Fibroblast of skin of abdomen (primary cell): ENCODE data around the gene OR4D1. TPM values are rescaled to one million over a fixed set of nuclear protein-coding genes. Genes with fewer than 3 reads are reported as not detected.
A peak's percentile ranks its signal among the peaks of the same experiment; 100 is the strongest.
"Not testable (repeated sequence)": the region's sequence is repeated elsewhere in the genome, so short reads cannot be mapped to it uniquely, and the experiment has no call there.

Experiments used
- DNase-seq: peaks from one replicate; pipeline ENCODE4 v3.0.0-alpha.2; 2013
- polyA plus RNA-seq, 2 experiments: library from polyadenylated mRNA; unstranded; fragments of 120-200 nt; gene quantifications; one replicate each; pipeline ENCODE4 v1.2.1, GENCODE V29; 2013; ENCODE audit not compliant: insufficient read length in 2 of 2

The OR4D1 gene
- polyA plus RNA-seq (2013, experiment 1 of 2; ENCODE audit: insufficient read length): not detected
- polyA plus RNA-seq (2013, experiment 2 of 2; ENCODE audit: insufficient read length): 0.02 TPM

DNA sequence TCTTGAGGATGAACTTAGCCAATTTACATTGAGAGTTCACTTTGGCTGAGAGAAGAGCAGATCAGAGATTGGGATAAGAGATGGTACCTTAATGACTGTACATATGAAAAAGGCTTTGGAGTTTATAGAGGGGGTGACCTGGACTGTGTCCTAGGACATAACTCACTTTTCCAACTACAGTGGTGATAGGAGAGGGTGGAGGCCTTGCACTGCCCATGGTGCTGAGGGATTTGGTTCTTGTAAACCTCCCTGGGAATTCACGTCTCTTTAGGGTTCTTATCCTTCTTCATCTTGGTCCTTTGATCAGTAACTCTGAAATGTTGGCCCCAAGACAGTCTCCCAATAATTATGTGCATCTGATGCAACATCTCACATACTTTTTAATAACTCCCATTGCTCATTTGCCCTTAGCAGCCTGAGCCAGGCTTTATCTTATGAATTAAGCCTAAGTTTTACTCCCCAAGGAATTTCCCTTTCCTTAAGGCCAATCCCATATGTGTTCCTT, at the start of gene OR4D1:
OR4D1 (plus strand) TSS at position 455 of the 505 bp plus-strand sequence. CDS start 6,770 bp downstream, outside the sequence.
- no peak for DNase-seq

DNA sequence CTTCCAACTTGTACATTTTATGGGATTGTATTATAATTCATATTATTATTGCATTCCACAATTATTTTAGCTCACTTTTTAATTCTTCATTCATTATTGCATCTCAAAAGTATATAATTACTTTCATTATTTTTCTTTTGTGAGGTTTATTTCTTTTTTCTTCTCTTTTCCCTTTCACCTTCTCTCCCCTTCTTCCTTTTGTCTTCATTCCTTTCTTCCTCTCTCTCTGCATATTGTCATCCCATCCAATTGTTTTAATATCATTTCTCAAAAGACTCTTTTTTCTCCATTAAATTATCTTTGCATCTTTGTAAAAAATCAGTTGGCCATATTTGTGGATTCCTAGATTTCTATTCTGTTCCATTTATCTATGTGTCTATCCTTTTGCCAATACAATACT, 47.7 kb upstream of the OR4D1 start:
- no peak for DNase-seq

DNA sequence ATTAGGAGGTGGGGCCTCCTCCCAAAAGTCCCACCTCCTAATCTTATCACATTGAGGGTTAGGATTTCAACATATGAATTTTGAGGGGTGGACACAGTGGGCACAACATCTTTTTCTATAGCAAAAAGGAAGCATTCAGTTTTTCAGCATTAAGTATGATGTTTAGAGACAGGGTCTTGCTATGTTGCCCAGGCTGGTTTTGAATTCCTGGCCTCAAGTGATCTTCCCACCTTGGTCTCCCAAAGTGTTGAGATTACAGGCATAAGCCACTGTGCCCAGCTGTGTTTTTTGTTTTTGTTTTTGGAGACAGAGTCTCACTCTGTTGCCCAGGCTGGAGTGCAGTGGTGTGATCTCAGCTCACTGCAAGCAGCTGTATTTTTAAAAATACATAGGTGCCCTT, 46.3 kb upstream of the OR4D1 start:
- DNase-seq: not testable (repeated sequence)

DNA sequence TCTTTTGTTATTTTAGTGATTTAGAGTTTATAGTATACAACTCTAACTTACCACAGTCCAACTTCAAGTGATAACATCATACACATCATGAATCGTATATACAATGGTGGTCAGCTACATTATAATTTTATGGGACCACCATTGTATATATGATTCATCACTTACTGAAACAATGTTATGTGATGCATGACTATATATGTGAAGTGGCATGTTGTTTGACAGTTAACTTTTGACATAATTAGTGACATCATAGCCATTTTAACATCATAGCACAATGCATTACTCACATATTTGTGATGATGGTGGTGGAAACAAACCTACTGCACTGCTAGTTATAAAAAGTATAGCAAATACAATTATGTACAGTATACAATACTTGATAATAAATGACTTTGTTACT, 43.1 kb upstream of the OR4D1 start:
- no peak for DNase-seq

DNA sequence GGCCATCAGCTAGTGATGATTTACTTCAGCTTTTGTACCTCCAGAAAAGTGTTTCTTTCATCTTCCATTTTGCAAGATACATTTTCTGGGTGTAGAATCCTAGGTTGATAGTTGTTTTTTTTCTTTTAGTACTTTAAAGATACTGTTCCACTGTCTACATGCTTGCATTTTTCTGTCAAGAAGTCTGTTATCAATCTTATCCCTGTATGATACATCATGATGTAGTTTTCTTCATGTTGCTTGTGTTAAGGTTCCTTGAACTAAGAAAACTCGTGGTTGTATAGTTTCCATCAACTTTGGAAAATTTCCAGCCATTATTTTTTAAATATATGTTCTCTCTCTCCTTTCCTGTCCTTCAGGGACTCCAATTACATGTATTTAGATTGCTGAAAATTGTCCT, 40.9 kb upstream of the OR4D1 start:
- no peak for DNase-seq

DNA sequence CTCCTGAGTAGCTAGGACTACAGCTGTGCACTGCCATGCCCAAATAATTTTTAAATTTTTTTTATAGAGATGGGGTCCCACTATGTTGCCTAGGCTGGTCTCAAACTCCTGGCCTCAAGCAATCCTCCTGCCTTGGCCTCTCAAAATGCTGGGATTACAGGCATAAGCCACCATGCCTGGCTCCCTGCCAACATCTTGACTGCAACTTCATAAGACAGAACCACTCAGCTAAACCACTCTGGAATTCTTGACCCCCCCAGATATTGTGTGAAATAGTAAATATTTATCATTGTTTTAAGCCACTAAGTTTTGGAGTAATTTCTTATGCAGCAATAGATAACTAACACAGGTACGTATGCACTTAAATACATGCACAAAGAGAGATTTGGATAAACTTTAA, 39.0 kb upstream of the OR4D1 start:
- no peak for DNase-seq

DNA sequence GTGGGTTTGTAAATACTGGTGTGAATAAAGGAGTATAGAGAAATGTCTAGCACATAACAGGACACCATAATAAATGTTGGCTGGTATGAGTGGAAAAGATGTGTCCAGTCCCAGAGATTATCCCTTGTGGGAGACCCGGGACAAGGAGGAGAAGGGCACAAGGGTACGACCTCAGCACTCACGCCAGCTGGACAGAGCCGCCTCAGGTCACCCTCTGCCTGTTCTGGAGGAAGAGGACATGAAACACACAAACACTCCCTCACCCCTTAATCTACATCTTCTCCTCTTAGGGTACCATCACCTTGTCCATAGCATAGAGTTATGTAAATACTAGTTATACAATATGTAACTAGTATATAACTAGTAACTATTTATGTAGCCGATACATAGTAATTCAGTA, 38.2 kb upstream of the OR4D1 start:
- no peak for DNase-seq

DNA sequence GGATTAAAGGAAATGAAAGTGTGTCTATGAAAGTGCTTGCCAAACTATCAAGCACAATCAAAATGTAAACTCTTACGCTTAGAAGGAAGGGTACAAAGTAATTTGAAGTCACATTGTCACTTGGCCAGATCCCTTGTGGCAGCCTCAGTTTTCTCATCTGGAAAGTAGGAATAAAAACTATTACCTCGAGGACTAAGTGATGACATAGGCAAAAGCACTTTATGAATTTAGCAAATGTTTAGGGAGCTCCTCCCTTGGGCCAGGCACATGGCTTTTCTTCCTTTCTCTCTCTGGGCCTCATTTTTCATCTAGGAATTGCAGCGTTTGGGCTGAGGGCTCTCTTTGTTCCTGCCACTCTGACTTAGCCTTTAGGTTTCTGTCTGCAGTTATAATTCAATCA, 36.5 kb upstream of the OR4D1 start:
- no peak for DNase-seq

DNA sequence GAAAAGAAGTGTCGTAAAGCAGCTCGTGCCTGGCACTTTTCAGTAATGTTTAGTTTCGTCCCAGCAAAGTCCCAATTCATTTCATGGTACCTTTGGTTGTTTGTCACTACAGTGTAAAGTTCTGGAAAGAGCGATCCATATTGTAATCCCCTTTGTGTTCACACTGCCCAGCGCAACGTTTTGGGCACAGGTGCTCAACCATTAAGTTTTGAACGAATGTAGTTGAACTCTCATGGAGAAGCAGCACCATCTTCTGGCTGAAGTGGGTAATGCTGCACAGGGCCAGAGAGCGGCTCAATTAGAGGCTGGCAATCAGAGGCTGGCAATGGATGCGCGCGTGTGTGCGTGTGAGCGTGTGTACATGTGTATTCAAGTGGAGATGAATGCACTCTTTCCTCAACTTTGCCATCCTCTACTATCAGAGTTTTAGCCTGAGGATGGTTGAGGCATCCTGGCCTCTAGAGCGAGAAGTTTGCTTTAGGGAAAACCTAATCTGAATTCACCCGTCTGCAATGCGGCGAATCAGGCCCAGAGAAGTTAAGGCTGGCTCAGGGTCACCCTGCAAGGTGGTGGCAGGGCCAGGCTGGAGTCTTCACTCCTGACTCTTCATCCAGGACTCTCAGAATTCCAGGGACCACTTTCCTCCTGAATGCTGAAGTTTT, 35.1 kb upstream of the OR4D1 start:
- DNase-seq: peak; percentile 60

DNA sequence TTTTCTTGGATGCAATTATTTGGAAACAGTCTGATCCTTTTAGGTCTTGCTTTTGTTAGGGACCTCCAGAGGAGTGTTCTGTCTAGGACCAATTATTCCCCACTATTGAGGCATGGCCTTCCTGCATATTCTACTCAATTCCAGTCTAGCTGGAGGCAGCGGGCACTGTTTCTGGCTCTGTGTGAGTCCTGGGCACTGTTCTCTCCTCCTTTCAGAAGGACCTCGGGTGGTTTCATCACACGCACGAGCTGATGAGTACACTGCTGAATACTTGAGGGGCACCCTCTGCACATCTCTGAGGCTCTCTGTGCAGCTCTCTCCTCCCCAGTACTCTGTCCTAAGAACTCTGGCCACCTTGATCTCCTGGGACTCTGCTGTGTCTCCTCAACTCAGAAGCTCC, 34.2 kb upstream of the OR4D1 start:
- DNase-seq: no peak

DNA sequence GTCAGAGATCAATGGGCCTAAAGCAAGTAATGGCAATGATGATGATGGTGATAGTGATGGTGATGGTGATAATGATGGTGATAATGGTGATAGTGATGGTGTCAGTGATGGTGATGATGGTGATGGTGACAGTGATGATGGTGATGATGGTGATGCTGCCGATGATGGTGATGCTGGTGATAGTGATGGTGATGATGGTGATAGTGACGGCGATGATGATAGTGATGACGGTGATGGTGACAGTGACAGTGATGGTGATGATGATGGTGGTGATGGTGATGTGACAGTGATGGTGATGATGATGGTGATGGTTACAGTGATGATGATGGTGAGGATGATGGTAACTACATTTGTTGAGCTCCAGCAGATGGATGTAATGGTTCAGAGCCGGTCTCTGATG, 30.8 kb upstream of the OR4D1 start:
- DNase-seq: no peak

DNA sequence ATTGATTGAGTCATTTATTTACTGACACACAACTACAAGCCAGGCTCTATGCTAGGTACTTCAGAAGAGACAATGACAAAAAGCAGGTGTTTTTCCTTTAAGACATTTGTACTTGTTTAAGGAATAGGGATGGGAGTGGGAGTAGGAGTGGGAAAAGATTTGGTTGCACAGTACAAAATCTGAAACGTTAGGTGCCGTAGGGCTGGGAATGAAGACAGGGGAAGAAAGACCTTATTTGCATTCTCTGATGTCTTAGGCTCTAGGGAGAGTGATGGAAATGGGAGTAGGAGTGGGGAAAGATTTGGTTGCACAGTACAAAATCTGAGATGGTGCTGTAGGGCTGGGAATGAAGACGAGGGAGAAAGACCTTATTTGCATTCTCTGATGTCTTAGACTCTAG, 28.7 kb upstream of the OR4D1 start:
- DNase-seq: no peak

DNA sequence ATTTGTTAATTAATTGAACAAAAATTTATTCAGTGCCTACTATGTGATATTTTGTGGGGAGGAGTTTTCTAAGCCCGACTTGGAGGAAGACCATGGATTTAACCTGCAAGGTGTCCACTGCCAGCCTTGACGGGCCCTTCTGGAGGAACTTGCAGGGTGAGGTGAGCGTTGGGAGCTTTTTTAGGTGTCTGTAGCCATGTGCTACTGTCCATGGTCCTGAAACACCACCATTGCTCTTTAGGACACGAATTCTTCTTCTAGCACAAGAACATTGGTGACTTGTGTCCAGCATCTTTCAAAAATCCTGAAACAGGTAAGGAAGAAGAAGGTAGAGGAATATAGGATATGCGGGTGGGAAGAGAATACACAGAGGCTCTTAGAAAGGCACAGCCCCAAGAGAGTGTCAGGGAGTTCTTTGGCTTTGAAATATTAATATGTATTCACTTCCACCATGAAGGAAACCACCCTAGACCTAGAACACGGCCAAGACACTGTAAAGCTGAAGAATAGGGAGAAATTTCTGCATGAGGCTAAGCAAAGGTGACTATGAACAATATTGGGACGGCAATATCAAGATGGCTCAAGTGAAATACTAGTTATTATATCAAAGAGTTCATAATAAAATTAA, 27.9 kb upstream of the OR4D1 start:
- peak; percentile 51 for DNase-seq

DNA sequence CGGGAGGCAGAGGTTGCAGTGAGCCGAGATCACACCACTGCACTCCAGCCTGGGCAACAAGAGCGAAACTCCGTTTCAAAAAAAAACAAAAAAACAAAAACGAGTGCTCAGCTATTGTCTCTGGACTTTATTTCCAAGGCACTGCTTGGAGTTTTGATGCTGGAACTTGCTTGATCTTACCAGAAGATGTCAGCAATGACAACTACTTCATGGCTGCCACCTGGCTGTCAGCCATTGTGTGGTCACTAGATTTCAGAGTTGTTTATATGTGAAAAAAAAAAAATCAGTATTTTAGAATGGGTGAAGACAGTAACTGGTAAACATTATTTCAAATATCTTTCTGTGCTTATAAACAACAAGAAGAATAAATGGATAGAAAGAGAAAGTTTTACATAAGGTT, 26.3 kb upstream of the OR4D1 start:
- DNase-seq: no peak

DNA sequence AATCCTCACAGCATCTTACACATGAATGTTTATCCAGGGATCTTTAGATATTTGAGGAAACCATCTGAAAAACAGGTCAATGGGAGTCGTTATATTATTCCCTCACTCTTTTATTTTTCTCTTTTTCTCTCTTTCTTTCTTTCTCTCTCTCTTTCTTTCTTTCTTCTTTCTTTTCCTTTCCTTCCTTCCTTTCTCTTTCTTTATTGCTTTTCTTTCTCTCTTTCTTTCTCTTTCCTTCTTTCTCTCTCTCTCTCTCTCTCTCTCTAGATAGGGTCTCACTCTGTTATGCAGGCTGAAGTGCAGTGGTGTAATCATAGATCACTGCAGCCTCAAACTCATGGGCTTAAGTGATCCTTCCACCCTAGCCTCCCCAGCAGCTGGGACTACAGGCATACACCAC, 20.3 kb upstream of the OR4D1 start:
- DNase-seq: no peak

DNA sequence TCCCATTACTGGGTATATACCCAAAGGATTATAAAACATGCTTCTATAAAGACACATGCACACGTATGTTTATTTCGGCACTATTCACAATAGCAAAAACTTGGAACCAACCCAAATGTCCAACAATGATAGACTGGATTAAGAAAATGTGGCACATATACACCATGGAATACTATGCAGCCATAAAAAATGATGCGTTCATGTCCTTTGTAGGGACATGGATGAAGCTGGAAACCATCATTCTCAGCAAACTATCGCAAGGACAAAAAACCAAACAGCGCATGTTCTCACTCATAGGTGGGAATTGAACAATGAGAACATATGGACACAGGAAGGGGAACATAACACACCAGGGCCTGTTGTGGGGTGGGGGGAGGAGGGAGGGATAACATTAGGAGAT, 15.5 kb upstream of the OR4D1 start:
- DNase-seq: not testable (repeated sequence)

DNA sequence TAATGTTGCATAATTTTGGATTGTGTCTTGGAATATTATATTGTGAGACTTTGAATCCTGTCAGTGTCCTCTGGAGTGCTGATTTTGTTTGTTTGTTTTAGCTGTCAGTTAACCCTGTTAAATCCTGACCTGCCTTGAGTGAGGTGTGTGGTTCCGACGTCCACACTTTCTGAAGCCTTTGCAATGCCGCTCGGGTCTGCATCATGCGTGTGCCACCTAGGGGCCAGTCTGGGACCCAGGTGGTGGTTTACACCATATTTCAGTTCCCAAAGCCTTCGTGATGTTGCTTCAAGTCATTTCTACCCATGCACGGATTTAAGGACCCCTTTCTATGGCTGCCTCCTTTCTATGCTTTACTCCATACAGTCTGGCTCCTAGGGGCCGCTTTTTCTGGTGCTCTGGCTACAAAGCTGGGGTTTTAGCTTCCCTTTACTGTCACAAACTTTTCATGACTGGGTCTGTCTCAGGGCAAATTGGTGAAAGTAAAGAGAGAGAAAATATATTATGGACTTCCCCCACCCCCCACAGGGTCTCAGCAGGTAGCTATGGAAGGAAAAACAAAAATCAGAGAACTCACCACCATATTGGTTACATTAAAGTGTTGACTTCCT, 11.4 kb upstream of the OR4D1 start:
- DNase-seq: no peak

DNA sequence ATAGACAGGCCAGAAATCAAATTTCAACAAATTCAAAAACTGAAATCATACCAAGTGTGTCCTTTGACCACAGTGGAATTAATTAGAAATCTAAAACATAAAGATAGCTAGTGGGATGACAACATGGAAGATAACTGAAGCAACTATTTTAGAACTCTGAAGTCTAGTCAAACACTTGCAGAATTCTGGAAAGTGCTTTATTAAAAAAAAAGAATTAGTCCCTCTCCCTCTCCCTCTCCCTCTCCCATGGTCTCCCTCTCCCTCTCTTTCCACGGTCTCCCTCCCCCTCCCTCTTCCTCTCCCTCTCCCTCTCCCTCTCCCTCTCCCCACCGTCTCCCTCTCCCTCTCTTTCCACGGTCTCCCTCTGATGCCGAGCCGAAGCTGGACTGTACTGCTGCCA, 6.7 kb upstream of the OR4D1 start:
- DNase-seq: no peak

DNA sequence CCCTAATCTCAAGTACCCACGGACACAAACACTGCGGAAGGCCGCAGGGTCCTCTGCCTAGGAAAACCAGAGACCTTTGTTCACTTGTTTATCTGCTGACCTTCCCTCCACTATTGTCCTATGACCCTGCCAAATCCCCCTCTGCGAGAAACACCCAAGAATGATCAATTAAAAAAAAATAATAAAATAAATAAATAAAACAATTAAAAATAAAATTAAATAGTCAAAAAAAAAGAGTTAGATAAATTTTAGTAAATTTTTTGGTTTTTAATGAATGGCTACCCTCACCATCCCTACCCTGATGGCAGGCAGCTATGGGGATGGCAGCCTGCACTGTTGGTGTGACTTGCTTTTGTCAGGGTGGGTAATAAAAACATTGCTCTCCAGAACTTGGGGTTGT, 4.8 kb upstream of the OR4D1 start:
- DNase-seq: not testable (repeated sequence)

DNA sequence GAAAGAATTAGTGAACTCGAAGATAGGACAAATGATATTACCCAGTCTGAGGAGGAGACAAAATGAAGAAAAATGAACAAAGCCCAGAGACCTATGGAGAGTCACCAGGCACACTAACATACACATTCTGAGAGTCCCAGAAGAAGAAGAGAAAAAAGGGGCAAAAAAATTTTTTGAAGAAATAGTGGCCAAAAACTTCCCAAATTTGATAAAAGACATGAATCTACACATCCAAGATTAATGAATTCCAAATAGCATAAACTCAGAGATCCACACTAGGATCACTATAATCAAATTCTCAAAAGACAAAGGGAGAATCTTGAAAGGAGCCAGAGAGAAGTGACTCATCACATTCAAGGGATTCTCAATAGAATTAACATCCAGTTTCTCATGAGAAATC, 3.4 kb upstream of the OR4D1 start:
- no peak for DNase-seq

DNA sequence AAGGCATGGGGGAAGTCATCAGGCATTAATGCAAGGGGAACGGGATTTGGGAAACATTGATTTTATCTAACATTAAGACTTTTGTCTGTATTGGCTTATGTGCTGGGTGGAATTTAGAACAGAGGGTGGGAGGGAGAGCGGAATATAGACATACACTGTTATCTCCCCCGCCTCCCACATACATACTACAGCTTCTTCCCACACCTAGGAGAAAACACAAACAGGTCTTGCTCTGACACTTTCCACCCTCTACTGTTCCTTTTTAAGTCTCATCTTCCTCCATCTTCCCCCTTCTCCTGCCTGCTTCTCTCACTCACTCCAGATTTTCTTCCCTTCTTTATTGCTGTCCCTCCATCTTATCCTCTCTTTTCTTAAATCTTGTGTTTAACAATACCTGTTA, 425 bp downstream of the OR4D1 start:
- no peak for DNase-seq

DNA sequence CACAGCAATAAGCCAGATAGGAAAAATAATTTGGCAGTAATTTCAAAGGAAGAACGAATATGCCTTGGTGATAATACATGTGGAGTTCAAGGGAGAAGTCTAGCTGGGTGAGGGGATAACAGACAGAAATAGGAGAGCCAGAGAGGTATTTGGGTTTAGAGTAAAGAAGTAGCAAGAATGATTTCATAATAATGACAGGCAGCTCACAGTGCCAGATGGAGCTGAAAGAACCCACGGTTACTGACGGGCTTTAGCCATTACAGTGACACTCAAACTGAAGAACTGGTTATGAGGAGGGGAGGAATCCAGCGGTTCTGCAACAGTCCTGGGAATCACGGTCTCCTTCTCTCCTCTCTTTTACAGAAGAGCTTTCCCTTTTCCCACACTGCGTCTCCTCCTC, 2.2 kb downstream of the OR4D1 start:
- no peak for DNase-seq

DNA sequence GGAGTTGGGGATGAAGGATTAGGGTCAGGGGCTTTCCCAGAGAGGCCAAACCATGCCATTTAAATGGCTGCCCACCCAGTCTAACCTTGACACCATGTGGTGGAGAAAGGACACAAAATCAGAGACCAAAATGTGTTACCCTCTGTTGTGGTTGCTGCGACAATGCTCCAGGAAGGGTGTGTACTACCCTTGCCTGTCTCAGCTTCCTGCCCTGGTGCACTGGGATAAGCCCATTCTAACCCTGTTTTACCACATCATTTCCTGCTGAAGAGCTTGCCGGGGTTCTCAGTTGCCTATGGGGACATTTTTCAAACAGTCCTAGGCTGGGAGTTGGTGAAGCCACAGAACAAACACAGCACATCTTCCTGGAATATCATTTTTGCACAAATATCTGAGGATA, 4.9 kb downstream of the OR4D1 start:
- no peak for DNase-seq

DNA sequence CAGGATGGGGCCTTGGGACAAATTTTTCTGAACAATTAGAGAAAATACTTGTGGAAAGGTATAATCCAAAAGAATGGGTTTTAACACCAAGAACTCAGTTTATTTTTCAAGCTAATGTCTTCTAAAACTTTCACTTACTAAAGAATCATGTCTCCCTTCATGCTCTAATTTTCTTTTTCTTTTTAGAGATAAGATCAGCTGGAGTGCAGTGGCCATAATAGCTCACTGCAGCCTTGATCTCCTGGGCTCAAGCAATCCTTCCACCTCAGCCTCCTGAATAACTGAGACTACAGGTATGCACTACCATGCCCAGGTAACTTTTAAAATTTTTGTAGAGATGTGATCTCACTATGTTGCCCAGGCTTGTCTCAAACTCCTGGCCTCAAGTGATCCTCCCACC, 5.5 kb downstream of the OR4D1 start:
- no peak for DNase-seq
